ENCODE data around the gene MANEA. TPM values are rescaled to one million over a fixed set of nuclear protein-coding genes. Genes with fewer than 3 reads are reported as not detected.
A peak's percentile ranks its signal among the peaks of the same experiment; 100 is the strongest.
"Not testable (repeated sequence)": the region's sequence is repeated elsewhere in the genome, so short reads cannot be mapped to it uniquely, and the experiment has no call there.

The MANEA gene
- total RNA-seq, 2 donors from 2014 or later = 4.3 to 6.3 TPM

DNA sequence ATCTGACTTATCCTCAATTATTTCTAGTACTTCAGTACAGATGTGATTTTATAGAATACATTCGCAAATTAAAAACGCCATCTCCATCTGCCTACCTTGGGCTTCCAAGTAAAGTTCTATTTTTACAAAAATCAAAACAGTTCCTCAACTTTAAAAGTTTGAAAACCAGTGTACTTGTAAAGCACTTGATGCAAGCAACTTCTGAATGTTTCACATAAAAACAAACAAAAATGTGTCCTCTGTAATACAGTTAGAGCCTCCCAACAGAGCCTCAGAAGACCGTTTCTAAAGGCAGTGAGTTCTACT, 384 bp upstream of the MANEA start:
- ATAC-seq (no peak), DNase-seq (no peak)
- intact Hi-C loops (cut with DNase I, micrococcal nuclease) = no loop called here

- DNase-seq (peak in 1 of 2 donors; percentile 54), ATAC-seq (peak; percentile 44)
- intact Hi-C loops (cut with DNase I, micrococcal nuclease) = no loop called here
Measured at GRCh38 chr6:95578106-95578410, 723 bp downstream of the MANEA start.

DNA sequence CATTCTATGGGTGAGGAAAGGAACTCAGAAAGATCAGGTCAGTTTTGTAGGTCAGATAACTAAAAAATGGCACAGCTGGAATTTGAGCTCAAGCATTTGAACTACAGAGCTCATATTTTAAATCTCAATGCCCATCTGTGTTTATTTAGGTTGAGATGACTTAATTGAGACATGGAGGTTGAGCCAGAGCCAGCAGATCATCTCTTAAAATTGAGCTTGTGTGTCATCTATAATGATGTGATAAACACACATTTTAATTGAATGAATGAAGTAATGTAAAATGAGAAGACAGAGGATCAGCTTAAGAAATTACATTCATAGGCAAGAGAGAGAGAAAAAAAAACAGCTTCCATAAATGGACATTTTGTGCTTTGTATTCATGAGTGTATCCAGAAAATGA, 3.7 kb downstream of the MANEA start:
- DNase-seq = no peak
- intact Hi-C loops (cut with DNase I, micrococcal nuclease) = no loop called here
- ATAC-seq = no peak

- ATAC-seq; intact Hi-C loops (cut with DNase I, micrococcal nuclease); DNase-seq: not testable (repeated sequence)
Measured at GRCh38 chr6:95584226-95584625, 6.9 kb downstream of the MANEA start.

GRCh38 chr6:95587989-95588388, 10.7 kb downstream of the MANEA start:
- intact Hi-C loops (cut with DNase I, micrococcal nuclease) = no loop called here
- no peak for DNase-seq
- no peak for ATAC-seq

GRCh38 chr6:95589067-95589466, 11.7 kb downstream of the MANEA start:
- intact Hi-C loops (cut with DNase I, micrococcal nuclease) = no loop called here
- no peak for DNase-seq
- ATAC-seq = no peak

- DNase-seq = no peak
- ATAC-seq = no peak
- intact Hi-C loops (cut with DNase I, micrococcal nuclease) = no loop called here
Measured at GRCh38 chr6:95589826-95590570, 12.7 kb downstream of the MANEA start.

DNA sequence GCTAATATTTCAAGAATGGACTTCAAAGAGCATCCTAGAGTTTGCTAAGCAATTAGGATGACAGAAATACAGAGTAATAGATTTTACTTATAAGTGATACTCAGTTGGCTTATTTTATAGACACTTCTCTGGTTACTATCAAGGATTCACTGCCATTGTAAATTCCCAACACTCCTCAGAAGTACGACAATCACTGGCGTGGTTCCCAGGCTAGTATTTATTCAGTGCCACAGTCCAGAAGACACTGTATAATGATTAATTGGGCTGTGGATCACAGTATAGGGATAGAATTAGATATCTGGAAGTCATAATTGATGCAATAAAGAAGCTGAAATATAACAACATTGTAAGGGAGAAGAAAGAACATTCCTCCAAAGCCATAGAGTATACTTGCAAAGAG, 15.7 kb downstream of the MANEA start:
- DNase-seq (peak; percentile 19 to 24), ATAC-seq (peak; percentile 85)
- intact Hi-C loops (cut with DNase I, micrococcal nuclease) = no loop called here

DNA sequence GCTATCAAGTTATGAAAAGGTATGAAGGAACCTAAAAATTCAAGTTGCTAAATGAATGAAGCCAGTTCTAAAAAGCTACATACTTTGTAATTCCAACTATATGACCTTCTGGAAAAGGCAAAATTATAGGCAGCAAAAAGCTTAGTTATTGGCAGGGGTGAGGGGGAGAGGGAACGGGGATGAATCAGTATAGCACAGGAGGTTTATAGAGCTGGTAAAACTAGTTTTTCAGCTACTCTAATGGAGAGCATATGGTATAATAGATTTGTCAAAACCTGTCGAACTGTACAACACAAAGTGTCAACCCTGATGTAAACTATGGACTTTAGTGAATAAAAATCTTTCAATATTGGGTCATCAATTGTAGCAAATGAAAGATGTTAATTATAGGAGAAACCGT, 18.7 kb downstream of the MANEA start:
- DNase-seq = no peak
- intact Hi-C loops (cut with DNase I, micrococcal nuclease) = no loop called here
- no peak for ATAC-seq

DNA sequence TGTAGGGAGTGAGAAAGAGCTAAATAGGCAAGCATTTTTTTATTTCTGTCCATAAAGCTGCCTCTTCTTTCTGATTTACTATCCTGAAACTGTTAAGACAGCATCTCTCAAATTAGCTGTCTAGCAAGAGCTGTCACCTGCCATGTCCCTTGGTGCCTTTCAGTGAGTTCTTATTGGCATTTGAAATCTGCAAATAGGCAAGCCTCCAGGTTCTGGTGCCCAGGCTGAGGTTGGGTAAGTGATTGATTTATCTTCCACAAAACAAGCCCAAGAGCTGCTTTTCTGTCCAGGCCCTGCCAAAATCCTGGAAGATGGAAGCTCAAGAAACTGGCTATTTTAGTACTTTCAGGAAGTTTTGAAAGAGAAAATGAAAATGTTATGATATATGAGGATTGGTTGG, 22.4 kb downstream of the MANEA start:
- intact Hi-C loops (cut with DNase I, micrococcal nuclease) = no loop called here
- ATAC-seq (no peak), DNase-seq (no peak)

- DNase-seq (no peak), ATAC-seq (no peak)
- intact Hi-C loops (cut with DNase I, micrococcal nuclease) = no loop called here
Measured at GRCh38 chr6:95601133-95601532, 23.8 kb downstream of the MANEA start.

DNA sequence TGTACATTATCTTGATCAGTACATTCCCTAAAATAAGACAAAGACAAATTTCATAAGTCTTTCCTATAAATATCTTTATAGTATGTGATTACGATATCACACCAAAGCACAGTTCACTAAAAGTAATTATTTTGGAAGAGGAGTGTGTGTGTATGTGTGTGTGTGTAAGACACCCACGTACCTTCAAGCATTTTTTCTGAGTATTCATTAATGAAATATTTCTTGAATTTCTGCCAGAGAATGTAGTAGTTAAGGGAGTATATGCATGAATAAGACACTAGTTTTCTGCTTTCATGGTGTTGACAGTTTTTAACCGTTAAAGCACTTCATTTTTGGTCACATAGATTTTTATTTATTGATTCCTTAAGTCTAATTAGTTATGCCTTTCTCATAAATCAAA, 36.8 kb downstream of the MANEA start:
- intact Hi-C loops (cut with DNase I, micrococcal nuclease) = no loop called here

GRCh38 chr6:95629551-95629950, 52.2 kb downstream of the MANEA start:
- no peak for DNase-seq
- ATAC-seq = no peak
- intact Hi-C loops (cut with DNase I, micrococcal nuclease) = no loop called here

More for the DNA sequence above, 36.8 kb downstream of the MANEA start:
- no peak for ATAC-seq
- no peak for DNase-seq

DNA sequence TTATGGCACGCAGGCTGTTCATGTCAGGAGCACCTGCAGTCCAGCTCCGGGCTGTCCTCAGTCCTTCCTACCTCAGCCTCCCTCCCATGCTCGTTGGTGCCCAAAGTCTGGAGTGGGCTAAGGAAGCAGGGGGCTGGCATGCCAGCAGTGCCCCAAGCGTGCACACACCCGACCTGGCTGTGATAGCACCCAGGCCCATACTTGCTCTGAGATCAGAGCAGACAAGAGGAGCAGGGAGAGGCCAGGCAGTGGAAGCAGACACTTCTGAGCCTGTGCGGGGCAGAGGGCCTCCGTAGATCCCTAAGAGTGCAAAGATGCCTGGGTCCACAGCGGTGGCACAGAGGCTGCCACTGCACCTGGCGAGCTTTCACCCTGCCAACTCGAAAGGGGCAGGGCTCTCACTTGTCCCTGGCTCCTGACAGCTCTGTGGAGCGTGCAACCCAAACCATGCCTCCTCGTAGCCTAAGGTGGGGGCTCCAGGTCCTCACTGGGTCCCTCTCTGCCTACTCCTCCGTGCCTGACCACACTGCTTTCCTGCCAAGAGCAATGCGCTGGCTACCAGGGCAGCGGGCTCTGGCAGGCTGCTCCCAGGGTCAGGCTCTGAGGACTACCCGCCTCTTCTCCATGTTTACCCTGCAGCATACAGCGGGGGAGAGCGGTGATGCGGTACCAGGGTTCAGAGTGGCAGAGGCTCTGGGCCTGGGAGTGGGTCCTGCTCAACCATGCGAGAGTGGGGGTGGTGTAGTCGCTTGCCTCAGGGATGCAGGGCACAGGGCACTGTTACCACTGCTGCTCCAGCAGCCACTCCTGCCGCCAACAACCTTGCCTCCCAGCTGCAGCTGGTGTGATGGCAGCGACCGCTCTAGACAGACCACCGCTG, 59.5 kb downstream of the MANEA start:
- intact Hi-C loops (cut with DNase I, micrococcal nuclease) = no loop called here
- DNase-seq (no peak), ATAC-seq (no peak)

- ATAC-seq = no peak
- intact Hi-C loops (cut with DNase I, micrococcal nuclease) = no loop called here
Measured at GRCh38 chr6:95648636-95649035, 71.3 kb downstream of the MANEA start.

GRCh38 chr6:95649451-95649850, 72.1 kb downstream of the MANEA start:
- intact Hi-C loops (cut with DNase I, micrococcal nuclease) = no loop called here

More at GRCh38 chr6:95648636-95649035, 71.3 kb downstream of the MANEA start:
- DNase-seq = no peak

DNA sequence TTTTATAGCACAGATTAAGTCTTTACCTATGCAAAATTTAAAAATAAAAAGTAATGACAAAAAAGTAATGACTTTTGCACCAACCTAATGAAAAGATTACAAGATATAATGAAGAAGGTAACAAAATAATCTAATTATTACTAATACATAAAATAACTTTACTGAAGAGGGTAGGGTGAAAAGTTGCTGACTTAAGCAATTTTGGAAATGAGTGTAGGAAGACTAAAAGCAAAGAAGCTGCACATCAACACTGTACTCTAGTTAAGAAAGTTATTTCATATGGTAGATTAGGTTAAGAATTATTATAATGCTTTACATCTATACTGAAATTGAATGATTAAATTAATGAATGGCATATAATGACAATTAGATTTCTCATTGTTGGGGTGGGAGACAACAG, 76.8 kb downstream of the MANEA start:
- intact Hi-C loops (cut with DNase I, micrococcal nuclease) = no loop called here
- no peak for ATAC-seq
- no peak for DNase-seq

More at GRCh38 chr6:95649451-95649850, 72.1 kb downstream of the MANEA start:
- no peak for DNase-seq
- ATAC-seq = no peak

DNA sequence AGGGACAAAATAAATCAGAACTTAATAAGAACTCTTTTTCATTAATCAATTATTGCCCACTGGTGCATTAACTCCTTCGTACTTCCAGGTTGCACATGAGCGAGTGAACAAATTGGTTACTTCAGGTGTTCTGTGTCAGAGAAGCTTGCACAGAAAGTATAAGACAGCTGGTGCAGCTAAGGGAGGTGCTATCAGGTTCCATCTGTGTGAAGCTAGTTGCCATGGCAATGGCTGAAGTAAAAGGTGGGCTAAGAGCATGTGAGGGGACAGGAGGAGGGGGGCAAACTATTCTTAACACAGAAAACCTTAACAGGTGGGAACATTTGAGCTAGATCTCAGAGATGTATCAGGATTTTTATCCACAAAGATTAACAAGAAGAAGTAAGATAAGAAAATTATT, 81.6 kb downstream of the MANEA start:
- ATAC-seq (no peak), DNase-seq (no peak)
- intact Hi-C loops (cut with DNase I, micrococcal nuclease) = no loop called here

Data from left colon (tissue), 2 donors.